KMS-11 (cell line): ENCODE results near the gene ATP6V1G1.

Source experiments
- H2AFZ ChIP-seq: fragments of 200-600 bp; sonication (generic); 2 replicates; pipeline ENCODE4 v1.6.1; 2016; ENCODE audit warnings: antibody characterized with exemption, mixed run types, low read depth
- H3K27ac ChIP-seq: fragments of 200-600 bp; sonication (generic); 2 replicates; pipeline ENCODE4 v1.6.1; 2016; ENCODE audit warnings: mild to moderate bottlenecking, mixed run types
- H3K27me3 ChIP-seq: fragments of 200-600 bp; sonication (generic); 2 replicates; pipeline ENCODE4 v1.6.1; 2017; ENCODE audit warnings: mild to moderate bottlenecking, low read depth, mixed run types, moderate library complexity; ENCODE audit not compliant: insufficient read depth
- H3K36me3 ChIP-seq: fragments of 200-600 bp; sonication (generic); 2 replicates; pipeline ENCODE4 v1.6.1; 2017; ENCODE audit warnings: mild to moderate bottlenecking, mixed run types; ENCODE audit not compliant: insufficient read depth
- H3K4me1 ChIP-seq: fragments of 200-600 bp; sonication (generic); 2 replicates; pipeline ENCODE4 v1.6.1; 2016; ENCODE audit warnings: mild to moderate bottlenecking, low read depth, mixed run types; ENCODE audit not compliant: poor library complexity, severe bottlenecking
- H3K4me2 ChIP-seq: fragments of 200-600 bp; sonication (generic); 2 replicates; pipeline ENCODE4 v1.7.0; 2016; ENCODE audit warnings: mild to moderate bottlenecking, mixed run types
- H3K4me3 ChIP-seq: fragments of 200-600 bp; sonication (generic); IDR thresholded peaks from 2 replicates; pipeline ENCODE4 v1.6.1; 2017; ENCODE audit warnings: low read depth, low read length, mixed read lengths; ENCODE audit not compliant: insufficient read depth
- H3K79me2 ChIP-seq: fragments of 200-600 bp; sonication (generic); 2 replicates; pipeline ENCODE4 v1.6.1; 2016; ENCODE audit warnings: low read depth, mixed run types; ENCODE audit not compliant: insufficient read depth
- H3K9ac ChIP-seq: fragments of 200-600 bp; sonication (generic); 2 replicates; pipeline ENCODE4 v1.6.1; 2016; ENCODE audit warnings: mild to moderate bottlenecking, mixed run types
- H4K20me1 ChIP-seq: fragments of 200-600 bp; sonication (generic); 2 replicates; pipeline ENCODE4 v1.6.1; 2016; ENCODE audit warnings: mild to moderate bottlenecking, mixed run types; ENCODE audit not compliant: insufficient read depth
- CTCF ChIP-seq: fragments of 200-600 bp; sonication (generic); conservative IDR thresholded peaks from 2 replicates; pipeline ENCODE4 v1.6.1; 2017; ENCODE audit warnings: low read depth, mild to moderate bottlenecking, antibody characterized with exemption, low read length, moderate library complexity, mixed read lengths

ATP6V1G1 gene

GRCh38 chr9:114560956-114561355, 26.6 kb upstream of the ATP6V1G1 start:
- H3K79me2 ChIP-seq: no peaks in the 10 kb centered on the region
- H3K27ac ChIP-seq: no peak overlapping the region
- no peaks in the 10 kb centered on the region for H3K36me3 ChIP-seq
- TF ChIP-seq CTCF: no peak
- H3K4me2 ChIP-seq: no peak overlapping the region
- no peak overlapping the region for H2AFZ ChIP-seq
- no peak overlapping the region for H3K9ac ChIP-seq
- no peaks in the 10 kb centered on the region for H3K4me1 ChIP-seq
- no peaks in the 10 kb centered on the region for H4K20me1 ChIP-seq
- H3K4me3 ChIP-seq: no peak overlapping the region
- no peaks in the 10 kb centered on the region for H3K27me3 ChIP-seq

- Histone ChIP-seq H3K4me1 (no peaks in the 10 kb centered on the region), H3K4me2 (no peak overlapping the region), H3K9ac (no peak overlapping the region), H3K79me2 (no peaks in the 10 kb centered on the region), H3K27me3 (no peaks in the 10 kb centered on the region), H4K20me1 (no peaks in the 10 kb centered on the region), H3K36me3 (no peaks in the 10 kb centered on the region), H2AFZ (no peak overlapping the region), H3K4me3 (no peak overlapping the region), H3K27ac (no peak overlapping the region)
- TF ChIP-seq CTCF: no peak
These were observed 25.8 kb upstream of the ATP6V1G1 start for GRCh38 chr9:114561771-114562170.

GRCh38 chr9:114565204-114565603, 22.4 kb upstream of the ATP6V1G1 start:
- no peak overlapping the region for H3K4me3 ChIP-seq
- TF ChIP-seq CTCF: no peak

GRCh38 chr9:114570742-114571141, 16.8 kb upstream of the ATP6V1G1 start:
- Histone ChIP-seq H3K79me2 (no peaks in the 10 kb centered on the region), H4K20me1 (no peaks in the 10 kb centered on the region), H3K36me3 (no peaks in the 10 kb centered on the region), H3K4me1 (no peaks in the 10 kb centered on the region), H2AFZ (no peak overlapping the region), H3K4me3 (no peak overlapping the region), H3K27me3 (no peaks in the 10 kb centered on the region), H3K4me2 (no peak overlapping the region), H3K9ac (no peak overlapping the region), H3K27ac (no peak overlapping the region)
- no peak for TF ChIP-seq CTCF

More at GRCh38 chr9:114565204-114565603, 22.4 kb upstream of the ATP6V1G1 start:
- Histone ChIP-seq H2AFZ (no peak overlapping the region), H3K27me3 (no peaks in the 10 kb centered on the region), H4K20me1 (no peaks in the 10 kb centered on the region), H3K36me3 (no peaks in the 10 kb centered on the region), H3K9ac (no peak overlapping the region), H3K79me2 (no peaks in the 10 kb centered on the region), H3K4me2 (no peak overlapping the region), H3K4me1 (no peaks in the 10 kb centered on the region), H3K27ac (no peak overlapping the region)
